ENCODE measurements around the gene PITHD1. TPM values are rescaled to one million over a fixed set of nuclear protein-coding genes. Genes with fewer than 3 reads are reported as not detected.

The PITHD1 gene
- total RNA-seq, 2 experiments from 2014 or later, result 110 to 111 TPM

GRCh38 chr1:23743287-23744152 is 34.7 kb upstream of the PITHD1 start, which contains the start of gene ELOA:
Gene ELOA (plus strand): TSS chr1:23743471. CDS start chr1:23743504, 33 bp downstream.
- peak within 1 kb of the TSS; percentile 95 for H3K4me3 Mint-ChIP-seq
- peaks cover 7% of the 10 kb centered on the region for H3K36me3 ChIP-seq (ENCODE audit: insufficient read depth, low read length)
- peak within 1 kb of the TSS; percentile 79 to 90 for H3K27ac ChIP-seq (ENCODE audit: low read depth in 1 of 2, low read length in 2 of 2)
- CTCF ChIA-PET, result interaction anchor here (0.8 to 1.6 kb wide), 4 partner anchors 12 to 52 kb away, joined by 3 to 8 read pairs (median 4); partner anchors contain the start of gene RPL11
- H3K4me1 Mint-ChIP-seq (ENCODE audit: low read depth), result peaks cover 55% of the 10 kb centered on the region
- TF ChIP-seq CTCF (IDR thresholded peaks at IDR 0.05), result no peak
- ATAC-seq (ENCODE audit: poor library complexity), result peak; percentile 93
- H3K27me3 ChIP-seq (ENCODE audit: control insufficient read depth in 1 of 2, insufficient read depth in 2 of 2, low read length in 2 of 2), result no peaks in the 10 kb centered on the region
- peaks cover 24% of the 10 kb centered on the region for H3K4me1 ChIP-seq (ENCODE audit: insufficient read depth, low read length)
- no peaks in the 10 kb centered on the region for H3K9me3 Mint-ChIP-seq
- POLR2A ChIA-PET, result interaction anchor here (0.7 to 1.9 kb wide), 15 partner anchors 10 to 725 kb away, joined by 3 to 27 read pairs (median 5); partner anchors contain the start of genes HMGCL, KDM1A, LYPLA2 and PITHD1
- H3K9me3 ChIP-seq (ENCODE audit: control insufficient read depth in 1 of 2, insufficient read depth in 1 of 2, low read length in 2 of 2), result no peaks in the 10 kb centered on the region
- intact Hi-C loops (cut with DNase I, micrococcal nuclease), result loop anchor here (1.0 to 5.0 kb wide), 7 partner anchors 34 to 904 kb away; partner anchors contain the start of genes RPL11 (in 2 of the 2), GALE (in 1 of the 2), PITHD1 (in 1 of the 2) and ZNF436 (in 1 of the 2)
- peak within 1 kb of the TSS; percentile 80 for H3K4me3 ChIP-seq (ENCODE audit: low read length)
- peak; percentile 59 to 90 (median 74) for DNase-seq
- peaks cover 38% of the 10 kb centered on the region for H3K36me3 Mint-ChIP-seq (ENCODE audit: low read depth)
- H3K27ac Mint-ChIP-seq, result peak within 1 kb of the TSS; percentile 88
- no peaks in the 10 kb centered on the region for H3K27me3 Mint-ChIP-seq

GRCh38 chr1:23745515-23745914 is 32.7 kb upstream of the PITHD1 start:
- peaks cover 24% of the 10 kb centered on the region for H3K4me1 ChIP-seq (ENCODE audit: insufficient read depth, low read length)
- no peaks in the 10 kb centered on the region for H3K27me3 ChIP-seq (ENCODE audit: control insufficient read depth in 1 of 2, insufficient read depth in 2 of 2, low read length in 2 of 2)
- peak overlapping the region; percentile 95 for H3K4me3 Mint-ChIP-seq
- peak in 3 of 14 experiments; percentile 34 to 60 (median 54) for DNase-seq
- ChIA-PET CTCF (interaction anchor here (1.2 to 2.2 kb wide), 4 partner anchors 26 to 108 kb away, joined by 3 to 9 read pairs (median 5); partner anchors contain the start of gene RPL11), POLR2A (no interaction called here)
- no peak overlapping the region for H3K4me3 ChIP-seq (ENCODE audit: low read length)
- peaks cover 54% of the 10 kb centered on the region for H3K36me3 Mint-ChIP-seq (ENCODE audit: low read depth)
- H3K27ac Mint-ChIP-seq, result peak overlapping the region; percentile 86
- intact Hi-C loops (cut with DNase I, micrococcal nuclease), result no loop called here
- peaks cover 59% of the 10 kb centered on the region for H3K4me1 Mint-ChIP-seq (ENCODE audit: low read depth)
- H3K27me3 Mint-ChIP-seq, result no peaks in the 10 kb centered on the region
- ATAC-seq (ENCODE audit: poor library complexity), result no peak
- H3K36me3 ChIP-seq (ENCODE audit: insufficient read depth, low read length), result peaks cover 20% of the 10 kb centered on the region
- no peak for TF ChIP-seq CTCF (IDR thresholded peaks at IDR 0.05)
- H3K27ac ChIP-seq (ENCODE audit: low read depth in 1 of 2, low read length in 2 of 2), result no peak overlapping the region
- no peaks in the 10 kb centered on the region for H3K9me3 ChIP-seq (ENCODE audit: control insufficient read depth in 1 of 2, insufficient read depth in 1 of 2, low read length in 2 of 2)
- H3K9me3 Mint-ChIP-seq, result no peaks in the 10 kb centered on the region

GRCh38 chr1:23748016-23748415 is 30.2 kb upstream of the PITHD1 start:
- no peak for TF ChIP-seq CTCF (IDR thresholded peaks at IDR 0.05)
- ATAC-seq (ENCODE audit: poor library complexity), result no peak
- Mint-ChIP-seq H3K9me3 (no peaks in the 10 kb centered on the region), H3K36me3 (ENCODE audit: low read depth) (peaks cover 64% of the 10 kb centered on the region), H3K4me3 (peak overlapping the region; percentile 45), H3K27me3 (no peaks in the 10 kb centered on the region), H3K4me1 (ENCODE audit: low read depth) (peaks cover 52% of the 10 kb centered on the region), H3K27ac (peak overlapping the region; percentile 73)
- CTCF ChIA-PET, result interaction anchor here (1.5 kb wide), 1 partner anchor 24 kb away, joined by 4 read pairs; no protein-coding TSS in a partner anchor
- intact Hi-C loops (cut with DNase I, micrococcal nuclease), result no loop called here
- Histone ChIP-seq H3K36me3 (ENCODE audit: insufficient read depth, low read length) (peaks cover 45% of the 10 kb centered on the region), H3K27ac (ENCODE audit: low read depth in 1 of 2, low read length in 2 of 2) (no peak overlapping the region), H3K4me1 (ENCODE audit: insufficient read depth, low read length) (peaks cover 18% of the 10 kb centered on the region), H3K9me3 (ENCODE audit: control insufficient read depth in 1 of 2, insufficient read depth in 1 of 2, low read length in 2 of 2) (no peaks in the 10 kb centered on the region), H3K4me3 (ENCODE audit: low read length) (no peak overlapping the region), H3K27me3 (ENCODE audit: control insufficient read depth in 1 of 2, insufficient read depth in 2 of 2, low read length in 2 of 2) (no peaks in the 10 kb centered on the region)
- POLR2A ChIA-PET, result no interaction called here
- no peak for DNase-seq

Measured in CD4-positive, alpha-beta T cell (primary cell).